B cell (primary cell): ENCODE measurements around the gene TUBB2A.

Experiments
- EZH2 ChIP-seq: IDR thresholded peaks from 2 replicates; pipeline ENCODE4 v1.6.1; 2012; ENCODE audit warnings: borderline replicate concordance, low read depth, mild to moderate bottlenecking, moderate library complexity, low read length; ENCODE audit not compliant: insufficient read depth, poor library complexity, severe bottlenecking
- TF ChIP-seq, protein P1 (sequence below): fragments of 200-600 bp; IDR thresholded peaks from one replicate; pipeline ENCODE4 v1.8.0; 2022; ENCODE audit warnings: antibody characterized with exemption, mild to moderate bottlenecking

DNA sequence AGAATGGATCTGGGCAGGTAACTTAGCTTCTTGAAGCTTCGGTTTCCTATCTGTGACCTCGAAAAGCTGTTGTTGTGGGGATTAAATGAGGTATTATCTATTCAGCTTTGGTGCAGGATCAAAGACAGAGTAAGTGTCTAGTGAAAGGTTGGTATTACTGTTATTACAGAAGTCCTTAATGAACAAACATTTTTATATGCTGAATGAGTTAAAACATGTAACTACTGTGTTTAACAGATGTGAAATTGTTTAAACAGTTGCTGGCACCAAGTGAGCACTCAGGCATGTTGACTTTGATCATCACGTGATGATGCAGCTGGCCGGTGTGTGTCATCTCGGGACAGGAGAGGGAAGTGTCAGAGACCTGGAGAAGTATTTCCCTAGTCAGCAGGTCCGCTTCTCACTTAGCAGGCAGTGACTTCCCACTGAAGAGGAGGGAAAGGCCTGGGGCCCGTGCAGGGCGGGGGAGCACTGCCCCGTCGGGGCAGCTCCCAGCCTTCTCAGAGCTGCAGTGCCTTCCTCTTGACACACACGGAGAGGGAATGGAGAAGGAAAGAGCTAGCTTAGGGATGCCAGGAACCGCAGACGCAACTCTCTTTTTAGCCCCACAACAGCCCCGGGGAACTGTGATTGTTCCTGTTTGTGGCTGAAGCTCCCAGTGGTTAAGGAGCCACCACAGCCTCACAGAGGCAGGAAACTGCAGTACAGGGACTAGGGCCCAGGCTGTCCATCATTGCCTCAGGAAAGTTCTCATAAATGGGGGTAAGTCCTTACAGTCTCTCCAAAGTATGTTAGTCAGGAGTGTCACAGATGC lies 18.0 kb downstream of the TUBB2A start:
- TF ChIP-seq, protein P1, sequence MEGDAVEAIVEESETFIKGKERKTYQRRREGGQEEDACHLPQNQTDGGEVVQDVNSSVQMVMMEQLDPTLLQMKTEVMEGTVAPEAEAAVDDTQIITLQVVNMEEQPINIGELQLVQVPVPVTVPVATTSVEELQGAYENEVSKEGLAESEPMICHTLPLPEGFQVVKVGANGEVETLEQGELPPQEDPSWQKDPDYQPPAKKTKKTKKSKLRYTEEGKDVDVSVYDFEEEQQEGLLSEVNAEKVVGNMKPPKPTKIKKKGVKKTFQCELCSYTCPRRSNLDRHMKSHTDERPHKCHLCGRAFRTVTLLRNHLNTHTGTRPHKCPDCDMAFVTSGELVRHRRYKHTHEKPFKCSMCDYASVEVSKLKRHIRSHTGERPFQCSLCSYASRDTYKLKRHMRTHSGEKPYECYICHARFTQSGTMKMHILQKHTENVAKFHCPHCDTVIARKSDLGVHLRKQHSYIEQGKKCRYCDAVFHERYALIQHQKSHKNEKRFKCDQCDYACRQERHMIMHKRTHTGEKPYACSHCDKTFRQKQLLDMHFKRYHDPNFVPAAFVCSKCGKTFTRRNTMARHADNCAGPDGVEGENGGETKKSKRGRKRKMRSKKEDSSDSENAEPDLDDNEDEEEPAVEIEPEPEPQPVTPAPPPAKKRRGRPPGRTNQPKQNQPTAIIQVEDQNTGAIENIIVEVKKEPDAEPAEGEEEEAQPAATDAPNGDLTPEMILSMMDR, result no peak
- no peak for TF ChIP-seq EZH2
